Effector CD8-positive, alpha-beta T cell (primary cell): ENCODE data around the gene MFN2.
"Not testable (repeated sequence)": the region's sequence is repeated elsewhere in the genome, so short reads cannot be mapped to it uniquely, and the experiment has no call there.

Experiments
- DNase-seq: peaks from one replicate; lab custom pipeline; 2025; lab: John Stamatoyannopoulos, UW

The MFN2 gene

GRCh38 chr1:12022036-12022435 lies 41.8 kb downstream of the MFN2 start:
- no peak for DNase-seq

- DNase-seq = no peak
Measured at GRCh38 chr1:12026586-12026985, 46.3 kb downstream of the MFN2 start.

GRCh38 chr1:12028248-12028647 lies 48.0 kb downstream of the MFN2 start:
- no peak for DNase-seq

- no peak for DNase-seq
Measured at GRCh38 chr1:12028957-12029511, 48.8 kb downstream of the MFN2 start.

GRCh38 chr1:12029720-12030339 lies 49.6 kb downstream of the MFN2 start:
- DNase-seq = no peak

- DNase-seq = no peak
Measured at GRCh38 chr1:12031039-12031980, 51.1 kb downstream of the MFN2 start.

GRCh38 chr1:12032161-12032621 lies 51.9 kb downstream of the MFN2 start:
- DNase-seq = no peak

GRCh38 chr1:12033441-12033840 lies 53.2 kb downstream of the MFN2 start:
- not testable (repeated sequence) for DNase-seq

GRCh38 chr1:12034381-12034801 lies 54.1 kb downstream of the MFN2 start:
- no peak for DNase-seq

GRCh38 chr1:12035312-12035711 lies 55.1 kb downstream of the MFN2 start:
- DNase-seq = no peak

GRCh38 chr1:12037486-12038355 lies 57.5 kb downstream of the MFN2 start:
- no peak for DNase-seq

- no peak for DNase-seq
Measured at GRCh38 chr1:12038356-12039163, 58.3 kb downstream of the MFN2 start.

- DNase-seq = no peak
Measured at GRCh38 chr1:12039164-12039525, 58.9 kb downstream of the MFN2 start.

- not testable (repeated sequence) for DNase-seq
Measured at GRCh38 chr1:12039824-12040456, 59.7 kb downstream of the MFN2 start.

GRCh38 chr1:12040457-12041051 lies 60.3 kb downstream of the MFN2 start:
- no peak for DNase-seq

- DNase-seq = not testable (repeated sequence)
Measured at GRCh38 chr1:12044187-12044877, 64.1 kb downstream of the MFN2 start.

GRCh38 chr1:12046749-12047119 lies 66.5 kb downstream of the MFN2 start:
- no peak for DNase-seq

- no peak for DNase-seq
Measured at GRCh38 chr1:12047120-12047876, 67.1 kb downstream of the MFN2 start.

- DNase-seq = no peak
Measured at GRCh38 chr1:12048372-12048771, 68.1 kb downstream of the MFN2 start.
